ENCODE data around the gene TSPAN4. TPM values are rescaled to one million over a fixed set of nuclear protein-coding genes. Genes with fewer than 3 reads are reported as not detected.

The TSPAN4 gene
- polyA plus RNA-seq (2012; ENCODE audit: insufficient read depth, insufficient read length, low read depth), result 60.8 TPM

- TF ChIP-seq, protein P1, sequence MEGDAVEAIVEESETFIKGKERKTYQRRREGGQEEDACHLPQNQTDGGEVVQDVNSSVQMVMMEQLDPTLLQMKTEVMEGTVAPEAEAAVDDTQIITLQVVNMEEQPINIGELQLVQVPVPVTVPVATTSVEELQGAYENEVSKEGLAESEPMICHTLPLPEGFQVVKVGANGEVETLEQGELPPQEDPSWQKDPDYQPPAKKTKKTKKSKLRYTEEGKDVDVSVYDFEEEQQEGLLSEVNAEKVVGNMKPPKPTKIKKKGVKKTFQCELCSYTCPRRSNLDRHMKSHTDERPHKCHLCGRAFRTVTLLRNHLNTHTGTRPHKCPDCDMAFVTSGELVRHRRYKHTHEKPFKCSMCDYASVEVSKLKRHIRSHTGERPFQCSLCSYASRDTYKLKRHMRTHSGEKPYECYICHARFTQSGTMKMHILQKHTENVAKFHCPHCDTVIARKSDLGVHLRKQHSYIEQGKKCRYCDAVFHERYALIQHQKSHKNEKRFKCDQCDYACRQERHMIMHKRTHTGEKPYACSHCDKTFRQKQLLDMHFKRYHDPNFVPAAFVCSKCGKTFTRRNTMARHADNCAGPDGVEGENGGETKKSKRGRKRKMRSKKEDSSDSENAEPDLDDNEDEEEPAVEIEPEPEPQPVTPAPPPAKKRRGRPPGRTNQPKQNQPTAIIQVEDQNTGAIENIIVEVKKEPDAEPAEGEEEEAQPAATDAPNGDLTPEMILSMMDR (IDR thresholded peaks at IDR 0.05; ENCODE audit: low read depth, low read length), result no peak
- H3K36me3 ChIP-seq, result peaks cover 16% of the 10 kb centered on the region
- no peaks in the 10 kb centered on the region for H3K27me3 ChIP-seq
- H3K4me1 ChIP-seq, result peaks cover 3% of the 10 kb centered on the region
- DNase-seq, result peak; percentile 84
- no peaks in the 10 kb centered on the region for H3K9me3 ChIP-seq
- H3K4me3 ChIP-seq (ENCODE audit: low read depth, low read length), result peak within 1 kb of the TSS; percentile 77
These were observed at the start of gene TSPAN4, which contains the start of gene POLR2L for GRCh38 chr11:842370-843002. TSS of gene TSPAN4 (plus strand) at chr11:842852. CDS start at chr11:850305, 7,453 bp downstream. TSS of gene POLR2L (minus strand) at chr11:842529. CDS start at chr11:842508, 21 bp downstream.

DNA sequence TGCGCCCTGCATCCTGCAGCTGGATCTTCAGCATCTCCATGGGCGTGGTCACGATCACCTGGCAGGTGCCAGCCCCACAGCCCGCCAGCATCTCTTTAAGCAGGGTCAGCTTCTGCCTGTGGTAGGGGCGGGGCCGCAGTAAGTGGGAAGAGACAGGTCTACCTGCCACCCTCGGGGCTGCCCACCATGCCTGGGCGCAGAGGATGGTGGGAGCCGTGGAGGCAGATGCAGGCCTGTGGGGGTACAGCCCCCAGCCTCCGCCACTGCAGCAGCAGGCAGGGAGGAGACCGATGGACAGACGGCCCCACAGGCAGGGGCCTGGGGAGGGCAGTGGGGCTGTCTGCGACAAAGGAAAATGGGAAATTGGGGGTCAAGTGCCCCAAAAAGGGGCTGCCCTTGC is 49.8 kb upstream of the TSPAN4 start:
- TF ChIP-seq, protein P1 (IDR thresholded peaks at IDR 0.05; ENCODE audit: low read depth, low read length), result no peak
- Histone ChIP-seq H3K36me3 (peaks cover 7% of the 10 kb centered on the region; the same call in 1 of the 2 replicates), H3K9me3 (no peaks in the 10 kb centered on the region), H3K27me3 (no peaks in the 10 kb centered on the region), H3K4me3 (ENCODE audit: low read depth, low read length) (no peak overlapping the region), H3K4me1 (peaks cover 5% of the 10 kb centered on the region; the same call in 1 of the 2 replicates)
- no peak for DNase-seq

- Histone ChIP-seq H3K36me3 (peaks cover 7% of the 10 kb centered on the region; the same call in 1 of the 2 replicates), H3K4me1 (peaks cover 5% of the 10 kb centered on the region; the same call in 1 of the 2 replicates), H3K27me3 (no peaks in the 10 kb centered on the region), H3K9me3 (no peaks in the 10 kb centered on the region), H3K4me3 (ENCODE audit: low read depth, low read length) (no peak overlapping the region)
- TF ChIP-seq, protein P1 (IDR thresholded peaks at IDR 0.05; ENCODE audit: low read depth, low read length), result no peak
- DNase-seq, result no peak
These were observed 49.1 kb upstream of the TSPAN4 start for GRCh38 chr11:793556-793955.

GRCh38 chr11:794013-794765 is 48.5 kb upstream of the TSPAN4 start:
- H3K4me3 ChIP-seq (ENCODE audit: low read depth, low read length), result no peak overlapping the region
- no peaks in the 10 kb centered on the region for H3K27me3 ChIP-seq
- DNase-seq, result no peak
- no peaks in the 10 kb centered on the region for H3K9me3 ChIP-seq
- TF ChIP-seq, protein P1 (IDR thresholded peaks at IDR 0.05; ENCODE audit: low read depth, low read length), result no peak
- H3K36me3 ChIP-seq, result peaks cover 7% of the 10 kb centered on the region; the same call in 1 of the 2 replicates
- H3K4me1 ChIP-seq, result peaks cover 5% of the 10 kb centered on the region; the same call in 1 of the 2 replicates

- Histone ChIP-seq H3K36me3 (peaks cover 7% of the 10 kb centered on the region; the same call in 1 of the 2 replicates), H3K27me3 (no peaks in the 10 kb centered on the region), H3K4me3 (ENCODE audit: low read depth, low read length) (no peak overlapping the region), H3K9me3 (no peaks in the 10 kb centered on the region), H3K4me1 (peaks cover 5% of the 10 kb centered on the region; the same call in 1 of the 2 replicates)
- no peak for DNase-seq
- TF ChIP-seq, protein P1 (IDR thresholded peaks at IDR 0.05; ENCODE audit: low read depth, low read length), result no peak
These were observed 47.7 kb upstream of the TSPAN4 start for GRCh38 chr11:794766-795633.

Measured in BE2C (cell line).